HG02571 (cell line): ENCODE data around the gene PSME3IP1.
"Not testable (repeated sequence)": the region's sequence is repeated elsewhere in the genome, so short reads cannot be mapped to it uniquely, and the experiment has no call there.

Source experiments
- ATAC-seq: cut with Tn5 transposase; IDR thresholded peaks from one replicate; pipeline ENCODE4 v1.9.1; 2021; ENCODE audit warnings: mild to moderate bottlenecking, moderate library complexity; ENCODE audit not compliant: unreplicated experiment

PSME3IP1 gene

GRCh38 chr16:57185945-57186871 lies at the start of gene PSME3IP1, which contains the start of gene RSPRY1:
Gene PSME3IP1 (minus strand): TSS chr16:57186039. CDS start chr16:57173854, 12,185 bp downstream.
Gene RSPRY1 (plus strand): TSS chr16:57186329. CDS start chr16:57204659, 18,330 bp downstream.
- peak; percentile 84 for ATAC-seq

- ATAC-seq = no peak
Measured at GRCh38 chr16:57235128-57236021, 49.5 kb upstream of the PSME3IP1 start.

GRCh38 chr16:57234707-57235092 lies 48.9 kb upstream of the PSME3IP1 start:
- ATAC-seq = no peak

GRCh38 chr16:57233944-57234706 lies 48.3 kb upstream of the PSME3IP1 start:
- no peak for ATAC-seq

GRCh38 chr16:57231821-57232350 lies 46.0 kb upstream of the PSME3IP1 start:
- ATAC-seq = no peak

- ATAC-seq = no peak
Measured at GRCh38 chr16:57229079-57229478, 43.2 kb upstream of the PSME3IP1 start.

- ATAC-seq = no peak
Measured at GRCh38 chr16:57226701-57227621, 41.1 kb upstream of the PSME3IP1 start.

- no peak for ATAC-seq
Measured at GRCh38 chr16:57225978-57226377, 40.1 kb upstream of the PSME3IP1 start.

GRCh38 chr16:57224651-57225335 lies 39.0 kb upstream of the PSME3IP1 start:
- no peak for ATAC-seq

GRCh38 chr16:57223057-57223456 lies 37.2 kb upstream of the PSME3IP1 start:
- ATAC-seq = no peak

GRCh38 chr16:57216968-57217367 lies 31.1 kb upstream of the PSME3IP1 start:
- no peak for ATAC-seq

- no peak for ATAC-seq
Measured at GRCh38 chr16:57213462-57213861, 27.6 kb upstream of the PSME3IP1 start.

GRCh38 chr16:57209780-57210179 lies 23.9 kb upstream of the PSME3IP1 start:
- ATAC-seq = no peak

- no peak for ATAC-seq
Measured at GRCh38 chr16:57208926-57209325, 23.1 kb upstream of the PSME3IP1 start.

- ATAC-seq = no peak
Measured at GRCh38 chr16:57204675-57205074, 18.8 kb upstream of the PSME3IP1 start.

- ATAC-seq = no peak
Measured at GRCh38 chr16:57203451-57203850, 17.6 kb upstream of the PSME3IP1 start.

GRCh38 chr16:57202095-57202886 lies 16.5 kb upstream of the PSME3IP1 start:
- no peak for ATAC-seq

- not testable (repeated sequence) for ATAC-seq
Measured at GRCh38 chr16:57200926-57201325, 15.1 kb upstream of the PSME3IP1 start.
